ENCODE data around the gene KRTAP1-4.
"Not testable (repeated sequence)": the region's sequence is repeated elsewhere in the genome, so short reads cannot be mapped to it uniquely, and the experiment has no call there.

KRTAP1-4 gene

DNA sequence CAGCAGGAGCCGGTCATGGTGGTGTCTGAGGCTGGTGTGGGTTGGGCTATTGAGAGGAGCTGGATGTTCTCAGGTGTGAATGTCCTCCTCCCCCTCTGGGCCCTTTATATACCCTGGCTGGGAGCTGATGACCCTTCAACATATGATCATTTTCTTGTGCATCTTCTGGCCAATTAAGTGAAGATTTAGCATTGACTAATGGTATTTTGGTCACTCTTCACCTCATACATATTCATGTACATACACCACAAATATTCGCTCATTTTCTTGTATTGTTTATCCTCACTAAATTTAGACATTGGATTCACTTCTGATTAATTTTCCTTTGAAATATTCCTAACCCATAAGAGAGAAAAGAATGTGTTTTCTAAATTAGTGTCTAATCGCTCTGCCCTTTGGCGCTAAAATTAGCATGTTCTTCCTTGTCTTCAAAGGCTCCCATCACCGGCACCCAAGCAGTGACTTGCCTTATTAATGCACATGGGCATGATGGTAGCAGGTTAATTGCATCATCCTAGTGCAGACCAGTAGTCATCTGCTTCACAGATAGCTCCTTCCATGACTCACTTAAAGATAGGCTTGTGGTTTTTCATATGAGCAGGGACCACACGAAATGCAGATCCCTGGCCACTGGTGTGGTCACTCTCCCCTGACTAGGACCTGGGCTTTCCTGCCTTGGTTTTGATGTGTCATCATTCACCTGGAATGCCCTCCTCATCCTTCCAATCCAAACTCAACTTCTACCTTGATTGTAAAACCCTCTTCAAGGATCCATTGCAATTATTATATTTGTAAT lies 36.0 kb upstream of the KRTAP1-4 start, which contains the start of gene KRTAP2-4:
Gene KRTAP2-4, minus strand, starts transcription at position 51 of the 796 bp plus-strand sequence. Its CDS starts 34 bp downstream, at position 17.
- no peaks in the 10 kb centered on the region for H3K9me2 ChIP-seq (replicated peaks; ENCODE audit: control insufficient read depth, low read length)
- H3F3A ChIP-seq (ENCODE audit: control insufficient read depth, insufficient read depth) = no peaks in the 10 kb centered on the region
- no peak within 1 kb of the TSS for H3K4me2 ChIP-seq (ENCODE audit: low read length)
- TF ChIP-seq, protein P1, sequence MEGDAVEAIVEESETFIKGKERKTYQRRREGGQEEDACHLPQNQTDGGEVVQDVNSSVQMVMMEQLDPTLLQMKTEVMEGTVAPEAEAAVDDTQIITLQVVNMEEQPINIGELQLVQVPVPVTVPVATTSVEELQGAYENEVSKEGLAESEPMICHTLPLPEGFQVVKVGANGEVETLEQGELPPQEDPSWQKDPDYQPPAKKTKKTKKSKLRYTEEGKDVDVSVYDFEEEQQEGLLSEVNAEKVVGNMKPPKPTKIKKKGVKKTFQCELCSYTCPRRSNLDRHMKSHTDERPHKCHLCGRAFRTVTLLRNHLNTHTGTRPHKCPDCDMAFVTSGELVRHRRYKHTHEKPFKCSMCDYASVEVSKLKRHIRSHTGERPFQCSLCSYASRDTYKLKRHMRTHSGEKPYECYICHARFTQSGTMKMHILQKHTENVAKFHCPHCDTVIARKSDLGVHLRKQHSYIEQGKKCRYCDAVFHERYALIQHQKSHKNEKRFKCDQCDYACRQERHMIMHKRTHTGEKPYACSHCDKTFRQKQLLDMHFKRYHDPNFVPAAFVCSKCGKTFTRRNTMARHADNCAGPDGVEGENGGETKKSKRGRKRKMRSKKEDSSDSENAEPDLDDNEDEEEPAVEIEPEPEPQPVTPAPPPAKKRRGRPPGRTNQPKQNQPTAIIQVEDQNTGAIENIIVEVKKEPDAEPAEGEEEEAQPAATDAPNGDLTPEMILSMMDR (IDR thresholded peaks at IDR 0.05; ENCODE audit: low read depth, low read length, poor library complexity, severe bottlenecking) = no peak
- TF ChIP-seq EZH2phosphoT487 (IDR thresholded peaks at IDR 0.05; ENCODE audit: borderline replicate concordance, low read length) = no peak
- H3K9me3 ChIP-seq (ENCODE audit: control insufficient read depth, insufficient read depth, low read length) = no peaks in the 10 kb centered on the region
- H3K4me1 ChIP-seq (ENCODE audit: control insufficient read depth, low read length) = no peaks in the 10 kb centered on the region
- H3K4me3 ChIP-seq (ENCODE audit: low read length) = no peak within 1 kb of the TSS
- no peaks in the 10 kb centered on the region for H4K20me1 ChIP-seq (ENCODE audit: control insufficient read depth, insufficient read depth, low read depth, low read length)
- H3K36me3 ChIP-seq (ENCODE audit: control insufficient read depth, low read length) = no peaks in the 10 kb centered on the region
- no peaks in the 10 kb centered on the region for H3K79me2 ChIP-seq (ENCODE audit: control insufficient read depth, low read length)
- no peak within 1 kb of the TSS for H3K27ac ChIP-seq (ENCODE audit: low read depth, low read length)
- no peaks in the 10 kb centered on the region for H3K27me3 ChIP-seq (ENCODE audit: control insufficient read depth, low read length)

DNA sequence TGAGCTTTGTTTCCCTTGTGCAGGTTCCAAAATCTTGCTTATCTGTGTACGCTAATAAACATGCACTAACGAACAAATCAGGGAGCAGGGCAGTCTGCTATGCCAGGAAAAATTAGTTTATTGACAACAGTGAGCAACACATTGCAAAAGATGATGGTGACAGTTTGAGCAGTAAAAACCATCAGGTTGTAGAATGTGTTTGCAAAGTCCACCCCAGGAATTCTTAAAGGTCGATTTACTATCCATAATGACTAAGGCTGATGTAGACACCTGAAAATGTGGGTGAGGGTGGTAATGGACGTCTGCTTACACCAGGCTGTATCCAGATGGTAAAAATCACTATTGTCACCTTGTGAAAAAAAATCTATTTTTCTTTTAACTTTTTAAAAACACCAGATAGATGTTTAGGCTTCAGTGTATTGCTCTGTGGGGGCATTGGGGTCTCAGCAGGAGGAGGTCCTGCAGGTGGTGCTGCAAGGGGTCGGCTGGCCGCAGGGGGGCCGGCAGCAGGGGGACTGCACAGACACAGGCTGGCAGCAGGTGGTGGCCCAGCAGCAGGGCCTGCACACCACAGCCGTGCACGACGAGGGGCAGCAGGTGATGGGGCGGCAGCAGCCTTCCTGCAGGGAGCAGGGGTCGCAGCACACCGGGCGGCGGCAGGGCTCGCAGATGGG lies 35.2 kb upstream of the KRTAP1-4 start:
- not testable (repeated sequence) for H3K36me3 ChIP-seq (ENCODE audit: control insufficient read depth, low read length); H3K27ac ChIP-seq (ENCODE audit: low read depth, low read length); H3K9me3 ChIP-seq (ENCODE audit: control insufficient read depth, insufficient read depth, low read length); H3K79me2 ChIP-seq (ENCODE audit: control insufficient read depth, low read length); H3K27me3 ChIP-seq (ENCODE audit: control insufficient read depth, low read length); H3K9me2 ChIP-seq (replicated peaks; ENCODE audit: control insufficient read depth, low read length); H3K4me3 ChIP-seq (ENCODE audit: low read length); H3K4me1 ChIP-seq (ENCODE audit: control insufficient read depth, low read length); H4K20me1 ChIP-seq (ENCODE audit: control insufficient read depth, insufficient read depth, low read depth, low read length); H3F3A ChIP-seq (ENCODE audit: control insufficient read depth, insufficient read depth); H3K4me2 ChIP-seq (ENCODE audit: low read length)

DNA sequence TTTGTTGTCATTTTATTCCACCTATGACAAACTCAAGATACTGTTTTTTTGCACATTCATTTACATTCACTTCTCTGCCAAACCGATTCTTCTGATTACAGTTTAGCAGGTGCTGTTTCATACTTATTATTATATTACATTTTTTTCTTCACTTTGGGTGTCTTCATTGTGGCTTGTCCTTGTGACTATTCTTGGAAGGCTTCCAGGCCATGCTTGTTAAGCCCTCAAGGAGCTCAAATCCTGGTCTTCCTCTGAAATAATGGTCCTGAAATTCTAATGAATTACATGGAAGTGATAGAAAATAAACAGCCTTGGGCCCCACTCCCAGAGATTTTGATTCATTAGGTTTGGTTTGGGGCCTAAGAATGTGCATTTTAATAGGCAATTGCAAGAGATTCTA lies 34.3 kb upstream of the KRTAP1-4 start:
- Histone ChIP-seq H3K4me2 (ENCODE audit: low read length) (no peak overlapping the region), H3K36me3 (ENCODE audit: control insufficient read depth, low read length) (no peaks in the 10 kb centered on the region), H3K4me3 (ENCODE audit: low read length) (no peak overlapping the region), H3K9me2 (replicated peaks; ENCODE audit: control insufficient read depth, low read length) (no peaks in the 10 kb centered on the region), H3K4me1 (ENCODE audit: control insufficient read depth, low read length) (no peaks in the 10 kb centered on the region), H3K9me3 (ENCODE audit: control insufficient read depth, insufficient read depth, low read length) (no peaks in the 10 kb centered on the region), H3K27ac (ENCODE audit: low read depth, low read length) (no peak overlapping the region), H3F3A (ENCODE audit: control insufficient read depth, insufficient read depth) (no peaks in the 10 kb centered on the region), H3K27me3 (ENCODE audit: control insufficient read depth, low read length) (no peaks in the 10 kb centered on the region), H4K20me1 (ENCODE audit: control insufficient read depth, insufficient read depth, low read depth, low read length) (no peaks in the 10 kb centered on the region), H3K79me2 (ENCODE audit: control insufficient read depth, low read length) (no peaks in the 10 kb centered on the region)
- TF ChIP-seq, protein P1 (IDR thresholded peaks at IDR 0.05; ENCODE audit: low read depth, low read length, poor library complexity, severe bottlenecking) = no peak
- TF ChIP-seq EZH2phosphoT487 (IDR thresholded peaks at IDR 0.05; ENCODE audit: borderline replicate concordance, low read length) = no peak

DNA sequence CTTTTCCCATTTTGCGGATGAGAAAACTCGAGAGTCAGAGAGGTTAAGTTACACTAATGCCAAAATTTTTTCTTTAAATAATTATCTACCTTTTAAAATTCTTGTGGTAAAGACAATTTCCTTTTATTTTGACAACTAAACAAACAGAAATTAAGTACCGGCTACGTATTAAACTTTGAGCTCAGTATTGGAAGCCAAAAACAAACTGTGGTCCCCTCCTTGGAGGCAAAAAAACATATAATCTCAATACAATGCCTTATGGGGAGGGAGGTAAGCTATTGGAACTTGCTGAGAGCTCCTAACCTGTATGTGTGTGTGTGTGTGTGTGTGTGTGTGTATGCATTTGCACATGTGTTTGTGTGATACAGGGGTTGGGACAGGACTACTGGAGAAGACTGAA lies 33.5 kb upstream of the KRTAP1-4 start:
- Histone ChIP-seq H3K4me3 (ENCODE audit: low read length) (no peak overlapping the region), H3K27me3 (ENCODE audit: control insufficient read depth, low read length) (no peaks in the 10 kb centered on the region), H3K4me2 (ENCODE audit: low read length) (no peak overlapping the region), H4K20me1 (ENCODE audit: control insufficient read depth, insufficient read depth, low read depth, low read length) (no peaks in the 10 kb centered on the region), H3K4me1 (ENCODE audit: control insufficient read depth, low read length) (no peaks in the 10 kb centered on the region), H3K79me2 (ENCODE audit: control insufficient read depth, low read length) (no peaks in the 10 kb centered on the region), H3K9me2 (replicated peaks; ENCODE audit: control insufficient read depth, low read length) (no peaks in the 10 kb centered on the region), H3K36me3 (ENCODE audit: control insufficient read depth, low read length) (no peaks in the 10 kb centered on the region), H3K27ac (ENCODE audit: low read depth, low read length) (no peak overlapping the region), H3K9me3 (ENCODE audit: control insufficient read depth, insufficient read depth, low read length) (no peaks in the 10 kb centered on the region), H3F3A (ENCODE audit: control insufficient read depth, insufficient read depth) (no peaks in the 10 kb centered on the region)
- no peak for TF ChIP-seq EZH2phosphoT487 (IDR thresholded peaks at IDR 0.05; ENCODE audit: borderline replicate concordance, low read length)
- TF ChIP-seq, protein P1 (IDR thresholded peaks at IDR 0.05; ENCODE audit: low read depth, low read length, poor library complexity, severe bottlenecking) = no peak
